K562 (cell line): ENCODE results near the gene TNIK. TPM values are rescaled to one million over a fixed set of nuclear protein-coding genes. Genes with fewer than 3 reads are reported as not detected.

Source experiments
- ATAC-seq: fragments of 200-7000 bp; cut with Tn5 transposase; 3 replicates; pipeline ENCODE4 v1.9.1; 2020; ENCODE audit warnings: moderate library complexity
- BruUV-seq: library from RNA; stranded (reverse); fragments of 400-500 nt; replicated peaks from 2 replicates; lab custom pipeline; 2021; lab: Mats Ljungman, UMichigan
- CTCF ChIA-PET: fragments of 300-600 bp; formaldehyde crosslinking; extraction: SDS; loops from one replicate; lab custom pipeline; 2021; ENCODE audit warnings: low intra/inter-chr PET ratio; lab: Yijun Ruan, JAX
- POLR2A ChIA-PET: fragments of 300-600, 350-650 bp; sonication (Branson Sonifier 250); formaldehyde crosslinking; extraction: SDS; loops from one replicate; lab custom pipeline; 2021; ENCODE audit warnings: antibody characterized with exemption, inconsistent platforms; lab: Yijun Ruan, JAX
- DNase-seq, 4 experiments: peaks; one replicate each; pipeline versions ENCODE4 v3.0.0 to v3.0.0-alpha.2; 2011 to 2018; ENCODE audit warnings: low spot score in 3 of 4, mixed read lengths in 3 of 4; ENCODE audit errors: extremely low read depth in 1 of 4
- FAIRE-seq: peaks from 2 replicates; lab custom pipeline; 2011; peaks lifted over from hg19 to GRCh38; lab: Jason Lieb, UNC
- H2AFZ ChIP-seq: 2 replicates; pipeline ENCODE4 v1.6.0; 2011; ENCODE audit warnings: low read depth, low read length, control low read depth, inconsistent platforms
- H3K27ac ChIP-seq: fragments of 200-600 bp; 3 replicates; pipeline ENCODE4 v1.8.0; 2011; ENCODE audit warnings: low read depth, mild to moderate bottlenecking, control low read depth, inconsistent platforms, low read length, moderate library complexity, mixed read lengths; ENCODE audit errors: extremely low read depth
- H3K27me3 ChIP-seq, 2 experiments: fragments of 300-600 bp in 1 of 2; 2 replicates in 1 of 2; 3 replicates in 1 of 2; pipeline versions ENCODE4 v1.6.0 to v1.8.0; 2011; ENCODE audit warnings: inconsistent platforms in 2 of 2, low read length in 2 of 2, mild to moderate bottlenecking in 1 of 2, mixed read lengths in 1 of 2, moderate library complexity in 1 of 2; ENCODE audit not compliant: control insufficient read depth in 2 of 2, insufficient read depth in 2 of 2
- H3K36me3 ChIP-seq: fragments of 300-600 bp; 3 replicates; pipeline ENCODE4 v1.8.0; 2011; ENCODE audit warnings: mild to moderate bottlenecking, low read length, inconsistent platforms; ENCODE audit not compliant: control insufficient read depth, insufficient read depth
- H3K4me1 ChIP-seq, 2 experiments: fragments of 200-600 bp in 1 of 2; replicated peaks in 1 of 2; 2 replicates in 1 of 2; 3 replicates in 1 of 2; pipeline versions ENCODE4 v1.5.1 to v1.8.0; 2011; ENCODE audit warnings: inconsistent platforms in 2 of 2, low read length in 2 of 2, mild to moderate bottlenecking in 1 of 2, mixed read lengths in 1 of 2, moderate library complexity in 1 of 2; ENCODE audit not compliant: control insufficient read depth in 2 of 2, insufficient read depth in 2 of 2
- H3K4me2 ChIP-seq: 2 replicates; pipeline ENCODE4 v1.6.1; 2011; ENCODE audit warnings: low read length, control low read depth, inconsistent platforms, mixed read lengths; ENCODE audit not compliant: insufficient read depth
- H3K4me3 ChIP-seq: fragments of 200-600 bp; sonication (generic), shearing (Covaris generic); 2 replicates; pipeline ENCODE4 v1.5.1; 2016; ENCODE audit warnings: control low read depth, inconsistent platforms
- H3K79me2 ChIP-seq: fragments of 200-600 bp; 3 replicates; pipeline ENCODE4 v1.8.0; 2011; ENCODE audit warnings: low read length, inconsistent platforms; ENCODE audit not compliant: control insufficient read depth, insufficient read depth
- H3K9ac ChIP-seq, 2 experiments: 2 replicates each; pipeline versions ENCODE4 v1.6.0 to v1.6.1; 2011; ENCODE audit warnings: low read depth in 2 of 2, low read length in 2 of 2, control low read depth in 1 of 2, inconsistent platforms in 1 of 2, mild to moderate bottlenecking in 1 of 2, mixed read lengths in 1 of 2; ENCODE audit not compliant: insufficient read depth in 1 of 2
- H3K9me1 ChIP-seq: one replicate; pipeline ENCODE4 v1.6.0; 2011; ENCODE audit warnings: inconsistent platforms, mild to moderate bottlenecking, low read length, moderate library complexity; ENCODE audit not compliant: control insufficient read depth, insufficient read depth
- H3K9me3 ChIP-seq: replicated peaks from 2 replicates; pipeline ENCODE4 v1.5.1; 2011; ENCODE audit warnings: low read depth, low read length, inconsistent platforms; ENCODE audit not compliant: control insufficient read depth, insufficient read depth
- H4K20me1 ChIP-seq: replicated peaks from 2 replicates; pipeline ENCODE4 v1.6.1; 2011; ENCODE audit warnings: low read length, inconsistent platforms, mixed read lengths; ENCODE audit not compliant: control insufficient read depth, insufficient read depth
- GABPB1 ChIP-seq: sonication (generic); formaldehyde crosslinking; IDR thresholded peaks from 2 replicates; pipeline ENCODE4 v1.8.0; 2022; ENCODE audit warnings: mild to moderate bottlenecking, missing genetic modification reagents
- HNRNPL ChIP-seq: fragments of 200-400 bp; formaldehyde crosslinking; IDR thresholded peaks from 2 replicates; pipeline ENCODE4 v1.6.1; 2017; ENCODE audit warnings: low read depth, mild to moderate bottlenecking, low read length
- YBX1 ChIP-seq: fragments of 450-650 bp; IDR thresholded peaks from 2 replicates; pipeline ENCODE4 v1.7.1; 2016; ENCODE audit warnings: mild to moderate bottlenecking
- ZNF24 ChIP-seq: fragments of 450-650 bp; IDR thresholded peaks from 2 replicates; pipeline ENCODE4 v1.6.1; 2016
- WGBS: fragments of 100-300 bp; shearing (Covaris generic); methylation state at CpG from one replicate; pipeline ENCODE4 v1.1.6; 2016; ENCODE audit warnings: low coverage, mixed read lengths; ENCODE audit not compliant: insufficient coverage; ENCODE audit errors: missing lambda C conversion rate; 5-methylcytosine and 5-hydroxymethylcytosine counted together
- in situ Hi-C: fragments of 300-500 bp; cut with MboI; formaldehyde crosslinking; loops from 4 replicates; pipeline ENCODE4 v1.15.0; 2018; ENCODE audit warnings: inconsistent platforms, mixed read lengths
- intact Hi-C: fragments of 100-400 bp; cut with micrococcal nuclease; formaldehyde crosslinking; loops from 2 replicates; pipeline ENCODE4 v1.14.2; 2022
- polyA plus RNA-seq, 8 experiments: library from polyadenylated mRNA; depleted of rRNA in 4 of 8; stranded (reverse) in 5 of 8; unstranded in 3 of 8; fragments of >200 nt; fragmentation: Nextera tagmentation in 2 of 8; fragmentation: Illumina TruSeq in 1 of 8; extraction: Ambion mirVana in 2 of 8; extraction: Trizol in 1 of 8; gene quantifications; 2 replicates each; pipeline versions ENCODE4 v1.2.1 to v1.2.3, GENCODE V29; 2011 to 2014; ENCODE audit warnings: inconsistent platforms in 1 of 8, missing spikeins in 1 of 8
- total RNA-seq, 7 experiments: library from RNA; depleted of rRNA in 6 of 7; stranded (reverse); fragments of >200 nt in 6 of 7; fragmentation: Illumina TruSeq in 2 of 7; extraction: Trizol in 2 of 7; gene quantifications; 2 replicates each; pipeline versions ENCODE4 v1.2.1 to v1.2.3, GENCODE V29; 2011 to 2021; ENCODE audit warnings: low replicate concordance in 1 of 7

The TNIK gene
- total and polyA plus RNA-seq, 9 of the 15 experiments (the other 6 are each of a cell fraction or from before 2014, with no cell fraction given), result 6.6 to 39.0 (median 24.7) TPM

DNA sequence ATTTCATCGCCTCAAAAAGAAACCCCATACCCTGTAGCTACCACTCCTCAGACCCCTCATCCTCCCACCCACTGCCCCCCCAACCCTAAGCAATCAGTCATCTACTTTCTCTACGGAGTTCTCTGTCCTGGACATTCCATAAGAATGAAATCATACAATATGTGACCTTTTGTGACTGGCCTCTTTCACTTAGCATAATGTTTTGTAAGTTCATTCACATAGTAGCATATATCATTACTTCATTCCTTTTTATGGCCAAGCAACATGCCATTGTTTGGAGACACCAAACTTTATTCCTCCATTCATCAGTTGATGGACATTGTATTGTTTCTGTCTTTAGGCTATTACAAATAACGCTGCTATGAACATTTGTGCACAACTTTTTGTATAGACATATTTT, 64.2 kb downstream of the TNIK start:
- no peak for FAIRE-seq

DNA sequence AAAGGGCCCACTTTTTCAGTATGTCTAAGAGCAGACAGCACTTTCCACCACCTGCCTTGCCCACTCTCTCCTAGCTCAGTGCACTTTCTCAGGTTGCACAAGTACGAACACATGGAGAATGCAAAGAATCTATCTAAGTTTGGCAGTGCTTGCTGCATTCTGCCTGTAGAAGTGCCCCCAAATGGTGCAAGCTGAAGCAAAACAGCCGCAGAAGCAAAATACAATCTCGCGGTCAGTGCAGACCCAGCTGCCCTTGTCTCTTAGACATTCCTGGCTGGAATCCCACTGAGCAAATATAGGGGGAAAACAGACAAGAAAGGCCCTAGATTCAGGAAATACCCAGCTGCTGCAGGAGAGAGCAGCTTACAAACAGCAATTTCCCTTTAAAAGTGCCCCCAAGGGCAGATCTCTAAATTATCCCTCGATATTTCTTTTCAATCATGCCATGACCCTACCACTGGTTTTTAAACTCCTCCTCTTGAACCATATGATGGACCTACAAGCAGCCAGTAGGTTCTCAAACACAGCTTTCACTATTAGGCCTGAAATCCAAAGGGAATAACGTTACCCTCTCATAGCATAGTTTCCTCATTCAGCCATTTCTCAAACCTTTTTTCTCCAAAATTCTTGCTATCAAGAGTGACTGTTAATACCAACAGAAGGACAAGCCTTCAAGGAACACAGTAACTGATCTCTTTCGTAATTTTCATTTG, 67.0 kb downstream of the TNIK start:
- in situ Hi-C loops, result no loop called here
- Histone ChIP-seq H3K79me2 (peaks cover 44% of the 10 kb centered on the region), H3K4me3 (no peak overlapping the region), H3K27ac (no peak overlapping the region), H3K27me3 (no peaks in the 10 kb centered on the region), H4K20me1 (no peaks in the 10 kb centered on the region), H3K9ac (no peak overlapping the region), H3K36me3 (no peaks in the 10 kb centered on the region; the same call in 2 of the 3 replicates), H3K4me2 (no peak overlapping the region), H2AFZ (no peak overlapping the region), H3K9me3 (0 out of 2 replicates have a peak, but pooled peaks cover 1% of the 10 kb centered on the region), H3K9me1 (no peaks in the 10 kb centered on the region), H3K4me1 (no peaks in the 10 kb centered on the region; a peak in 2 of 5 replicates)
- ChIA-PET POLR2A (no interaction called here), CTCF (no interaction called here)
- TF ChIP-seq YBX1, result no peak
- no TSS peak for BruUV-seq
- DNase-seq (no peak), FAIRE-seq (no peak), ATAC-seq (no peak)
- WGBS, result 67% methylated on average over 7 of the region's 7 CpGs
- intact Hi-C loops, result no loop called here

More for the DNA sequence above, 64.2 kb downstream of the TNIK start:
- Histone ChIP-seq H3K9me1 (no peaks in the 10 kb centered on the region), H3K9ac (no peak overlapping the region), H4K20me1 (peaks cover under 1% of the 10 kb centered on the region; the same call in 1 of the 2 replicates), H3K9me3 (0 out of 2 replicates have a peak, but pooled peaks cover 1% of the 10 kb centered on the region), H3K4me1 (no peaks in the 10 kb centered on the region; a peak in 2 of 5 replicates), H3K4me3 (no peak overlapping the region), H2AFZ (no peak overlapping the region), H3K36me3 (no peaks in the 10 kb centered on the region), H3K4me2 (no peak overlapping the region), H3K79me2 (peaks cover 41% of the 10 kb centered on the region), H3K27ac (no peak overlapping the region), H3K27me3 (no peaks in the 10 kb centered on the region)
- BruUV-seq, result no TSS peak
- WGBS, result 51% methylated on average over 3 of the region's 3 CpGs
- in situ Hi-C loops, result no loop called here
- ChIA-PET POLR2A (no interaction called here), CTCF (no interaction called here)
- TF ChIP-seq HNRNPL (no peak), GABPB1 (CRISPR knock-in tag) (no peak), ZNF24 (peak; percentile 33; the same call in 1 of the 2 replicates)
- no peak for ATAC-seq
- intact Hi-C loops, result no loop called here
- DNase-seq, result no peak
